ENCODE results near the gene TTC23L. TPM values are rescaled to one million over a fixed set of nuclear protein-coding genes. Genes with fewer than 3 reads are reported as not detected.

The TTC23L gene
- total RNA-seq, 4 donors from 2014 or later, result not detected

- H3K36me3 ChIP-seq, result no peaks in the 10 kb centered on the region
- H3K4me3 ChIP-seq, result no peak overlapping the region
- DNase-seq, result no peak
- H3K9me3 ChIP-seq, result no peaks in the 10 kb centered on the region
- TF ChIP-seq, protein P1, sequence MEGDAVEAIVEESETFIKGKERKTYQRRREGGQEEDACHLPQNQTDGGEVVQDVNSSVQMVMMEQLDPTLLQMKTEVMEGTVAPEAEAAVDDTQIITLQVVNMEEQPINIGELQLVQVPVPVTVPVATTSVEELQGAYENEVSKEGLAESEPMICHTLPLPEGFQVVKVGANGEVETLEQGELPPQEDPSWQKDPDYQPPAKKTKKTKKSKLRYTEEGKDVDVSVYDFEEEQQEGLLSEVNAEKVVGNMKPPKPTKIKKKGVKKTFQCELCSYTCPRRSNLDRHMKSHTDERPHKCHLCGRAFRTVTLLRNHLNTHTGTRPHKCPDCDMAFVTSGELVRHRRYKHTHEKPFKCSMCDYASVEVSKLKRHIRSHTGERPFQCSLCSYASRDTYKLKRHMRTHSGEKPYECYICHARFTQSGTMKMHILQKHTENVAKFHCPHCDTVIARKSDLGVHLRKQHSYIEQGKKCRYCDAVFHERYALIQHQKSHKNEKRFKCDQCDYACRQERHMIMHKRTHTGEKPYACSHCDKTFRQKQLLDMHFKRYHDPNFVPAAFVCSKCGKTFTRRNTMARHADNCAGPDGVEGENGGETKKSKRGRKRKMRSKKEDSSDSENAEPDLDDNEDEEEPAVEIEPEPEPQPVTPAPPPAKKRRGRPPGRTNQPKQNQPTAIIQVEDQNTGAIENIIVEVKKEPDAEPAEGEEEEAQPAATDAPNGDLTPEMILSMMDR (IDR thresholded peaks at IDR 0.05), result no peak
- TF ChIP-seq POLR2A (IDR thresholded peaks at IDR 0.05), result no peak
- H3K4me1 ChIP-seq, result no peaks in the 10 kb centered on the region
- H3K27me3 ChIP-seq, result no peaks in the 10 kb centered on the region
- H3K27ac ChIP-seq, result no peak overlapping the region
Observed at GRCh38 chr5:34817558-34818351, 21.2 kb upstream of the TTC23L start.

DNA sequence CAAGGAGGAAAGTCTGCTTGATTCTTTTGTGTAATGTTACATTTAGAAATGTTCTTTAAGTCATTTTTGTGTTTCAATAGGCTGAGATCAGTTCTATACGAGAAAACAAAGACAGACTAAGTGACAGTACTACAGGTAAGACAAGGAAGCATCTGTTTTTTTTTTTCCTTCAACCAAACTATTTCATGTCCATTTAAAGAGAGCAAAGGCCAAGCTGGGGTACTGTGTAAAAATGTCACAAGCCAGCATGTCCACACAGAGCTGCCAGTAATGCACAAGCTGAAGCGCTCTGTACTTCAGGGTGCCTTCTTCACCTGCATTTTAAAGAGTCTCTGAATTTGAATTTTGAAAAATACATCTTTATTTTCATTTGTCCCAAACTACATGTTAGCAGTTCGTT, 20.2 kb upstream of the TTC23L start:
- Histone ChIP-seq H3K9me3 (no peaks in the 10 kb centered on the region), H3K27me3 (no peaks in the 10 kb centered on the region), H3K4me3 (no peak overlapping the region), H3K4me1 (no peaks in the 10 kb centered on the region), H3K27ac (no peak overlapping the region), H3K36me3 (peaks cover 0 to 9% (median 0%) of the 10 kb centered on the region in 3 donors)
- TF ChIP-seq, protein P1 (IDR thresholded peaks at IDR 0.05), result no peak
- DNase-seq, result no peak

GRCh38 chr5:34820593-34820992, 18.4 kb upstream of the TTC23L start:
- Histone ChIP-seq H3K27me3 (no peaks in the 10 kb centered on the region), H3K36me3 (peaks cover 0 to 17% (median 0%) of the 10 kb centered on the region in 3 donors)
- TF ChIP-seq, protein P1 (IDR thresholded peaks at IDR 0.05), result no peak

GRCh38 chr5:34822956-34823715, 15.8 kb upstream of the TTC23L start:
- Histone ChIP-seq H3K27me3 (no peaks in the 10 kb centered on the region), H3K36me3 (peaks cover 0 to 23% (median 0%) of the 10 kb centered on the region in 3 donors), H3K9me3 (no peaks in the 10 kb centered on the region), H3K4me1 (no peaks in the 10 kb centered on the region), H3K4me3 (no peak overlapping the region), H3K27ac (no peak overlapping the region)
- no peak for DNase-seq
- TF ChIP-seq, protein P1 (IDR thresholded peaks at IDR 0.05), result no peak

More at GRCh38 chr5:34820593-34820992, 18.4 kb upstream of the TTC23L start:
- no peak for DNase-seq
- Histone ChIP-seq H3K4me3 (no peak overlapping the region), H3K9me3 (no peaks in the 10 kb centered on the region), H3K27ac (no peak overlapping the region), H3K4me1 (no peaks in the 10 kb centered on the region)

DNA sequence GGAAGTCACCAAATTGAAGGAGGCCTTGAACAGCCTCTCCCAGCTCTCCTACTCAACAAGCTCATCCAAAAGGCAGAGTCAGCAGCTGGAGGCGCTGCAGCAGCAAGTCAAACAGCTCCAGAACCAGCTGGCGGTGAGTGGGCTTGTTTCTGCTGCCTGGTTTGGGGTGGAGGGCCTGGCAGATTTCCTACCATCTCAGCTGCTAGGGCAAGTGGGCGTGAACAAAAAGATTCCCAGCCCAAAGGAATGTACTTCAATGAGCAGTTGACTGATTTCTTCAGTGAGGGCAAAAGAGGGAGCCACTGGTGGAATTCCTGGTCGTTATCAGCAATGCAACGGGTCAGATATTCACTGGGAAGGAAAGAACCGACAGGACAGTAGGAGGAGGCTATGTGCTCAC, 12.6 kb upstream of the TTC23L start:
- H3K4me3 ChIP-seq, result no peak overlapping the region
- TF ChIP-seq, protein P1 (IDR thresholded peaks at IDR 0.05), result no peak
- TF ChIP-seq POLR2A (IDR thresholded peaks at IDR 0.05), result no peak
- no peaks in the 10 kb centered on the region for H3K9me3 ChIP-seq
- no peak for DNase-seq
- H3K27me3 ChIP-seq, result no peaks in the 10 kb centered on the region
- H3K4me1 ChIP-seq, result no peaks in the 10 kb centered on the region
- peaks cover 0 to 23% (median 0%) of the 10 kb centered on the region in 3 donors for H3K36me3 ChIP-seq
- no peak overlapping the region for H3K27ac ChIP-seq
